NT2/D1 (cell line): Measurements from ENCODE around the gene KLHDC8A.

ENCODE experiments used
- SUZ12 ChIP-seq: IDR thresholded peaks from 2 replicates; pipeline ENCODE4 v1.6.1; 2011; ENCODE audit not compliant: insufficient read length, insufficient read depth; ENCODE audit errors: extremely low read depth
- YY1 ChIP-seq: IDR thresholded peaks from 2 replicates; pipeline ENCODE4 v1.6.1; 2011; ENCODE audit not compliant: insufficient read length, insufficient read depth

DNA sequence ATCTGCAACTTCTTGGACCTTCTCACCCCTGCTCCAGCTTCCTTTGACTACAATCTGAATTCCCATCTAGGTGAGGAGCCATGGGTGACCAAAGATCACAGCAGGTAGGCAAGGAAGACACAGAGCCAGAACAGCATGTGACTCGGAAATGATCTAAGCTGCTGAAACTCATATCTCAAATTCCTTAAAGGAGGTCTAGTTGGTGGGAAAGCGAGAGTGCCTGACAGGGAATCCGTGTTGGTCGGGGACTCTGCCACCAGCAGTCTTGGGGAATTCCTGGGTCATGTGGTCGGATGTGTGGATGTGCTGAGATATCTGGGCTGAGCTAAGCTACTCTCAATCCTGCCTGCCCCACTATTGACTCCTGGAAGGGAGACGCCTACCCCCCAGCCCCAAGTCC, 31.9 kb downstream of the KLHDC8A start:
- TF ChIP-seq YY1 = no peak
- TF ChIP-seq SUZ12 = no peak
